GM19043 (cell line): ENCODE data around the gene HK1.
A peak's percentile ranks its signal among the peaks of the same experiment; 100 is the strongest.

Experiments
- ATAC-seq: cut with Tn5 transposase; IDR thresholded peaks from one replicate; pipeline ENCODE4 v1.9.1; 2021; ENCODE audit warnings: low read depth; ENCODE audit not compliant: unreplicated experiment

HK1 gene

DNA sequence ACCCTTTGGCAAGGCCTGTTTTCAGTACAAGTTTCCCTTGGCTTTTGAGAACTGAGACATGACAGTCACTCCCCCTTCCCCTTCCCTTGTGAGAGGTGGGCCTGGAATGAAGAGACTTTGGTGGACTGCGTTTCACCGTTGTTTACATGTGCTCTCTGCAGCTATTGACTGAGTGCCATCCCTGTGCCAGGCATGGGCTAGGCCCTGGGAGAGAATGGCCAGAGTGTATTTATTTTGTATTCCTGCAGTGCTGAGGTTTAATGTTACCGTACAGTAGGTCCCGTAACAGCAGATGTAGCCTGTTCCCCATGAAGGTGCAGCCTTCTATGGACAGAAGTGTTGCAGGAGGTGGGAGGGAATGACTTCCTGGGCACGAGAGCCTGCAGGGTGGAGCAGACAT, 88.4 kb downstream of the HK1 start:
- ATAC-seq: no peak

DNA sequence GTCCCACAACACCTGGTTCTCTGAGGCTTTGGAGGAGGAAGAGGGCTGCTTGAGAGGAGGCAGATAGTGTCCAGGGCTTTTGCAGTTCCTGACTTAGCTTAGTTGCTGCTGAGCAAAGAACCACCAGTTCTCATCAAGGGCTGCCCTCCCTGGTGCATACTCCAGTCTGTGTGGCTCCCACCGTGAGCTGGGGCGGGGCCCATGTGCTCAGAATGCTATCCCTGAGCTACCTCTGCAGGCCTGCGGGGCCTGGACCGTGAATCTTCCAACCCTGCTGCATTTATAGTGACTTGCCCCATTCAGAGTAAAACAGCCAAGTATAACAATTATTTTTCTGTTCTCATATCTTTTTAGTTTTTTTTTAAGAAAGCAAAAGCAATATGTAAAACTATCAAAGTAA, 89.2 kb downstream of the HK1 start:
- ATAC-seq: no peak

DNA sequence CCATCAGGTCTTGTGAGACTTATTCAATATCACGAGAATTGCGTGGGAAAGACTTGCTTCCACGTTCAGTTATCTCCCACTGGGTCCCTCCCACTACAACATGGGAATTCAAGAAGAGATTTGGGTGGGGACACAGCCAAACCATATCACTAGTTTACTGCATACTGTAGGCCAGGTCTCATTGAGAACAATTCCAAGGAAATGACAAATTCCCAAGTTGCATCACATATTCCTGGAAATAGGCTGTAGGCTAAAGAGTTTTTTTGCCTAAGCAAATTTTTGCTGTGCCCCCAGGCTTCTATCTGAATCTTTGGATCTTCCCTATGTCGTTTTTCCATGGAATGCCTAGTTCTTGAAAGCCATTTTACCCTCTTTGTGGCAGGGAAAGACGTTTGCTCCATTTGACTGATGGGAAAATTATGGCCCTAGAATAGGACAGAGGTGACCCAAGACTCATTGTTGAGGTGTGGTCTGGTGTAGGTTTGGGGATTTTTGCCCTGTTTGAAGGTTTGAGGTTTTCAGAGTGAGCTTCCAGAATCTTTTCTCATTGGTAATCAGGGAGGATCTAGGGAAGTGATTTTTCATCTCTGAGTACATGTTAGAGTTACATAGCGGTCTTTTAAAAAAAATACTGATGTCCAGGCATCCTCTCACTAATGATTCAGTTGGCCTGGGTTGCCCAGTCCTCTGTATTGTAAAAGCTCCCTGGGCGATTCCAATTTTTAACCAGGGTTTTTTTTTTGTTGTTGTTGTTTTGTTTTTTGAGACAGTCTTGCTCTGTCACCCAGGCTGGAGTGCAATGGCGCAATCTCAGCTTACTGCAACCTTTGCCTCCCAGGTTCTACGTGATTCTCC, 94.1 kb downstream of the HK1 start:
- no peak for ATAC-seq

DNA sequence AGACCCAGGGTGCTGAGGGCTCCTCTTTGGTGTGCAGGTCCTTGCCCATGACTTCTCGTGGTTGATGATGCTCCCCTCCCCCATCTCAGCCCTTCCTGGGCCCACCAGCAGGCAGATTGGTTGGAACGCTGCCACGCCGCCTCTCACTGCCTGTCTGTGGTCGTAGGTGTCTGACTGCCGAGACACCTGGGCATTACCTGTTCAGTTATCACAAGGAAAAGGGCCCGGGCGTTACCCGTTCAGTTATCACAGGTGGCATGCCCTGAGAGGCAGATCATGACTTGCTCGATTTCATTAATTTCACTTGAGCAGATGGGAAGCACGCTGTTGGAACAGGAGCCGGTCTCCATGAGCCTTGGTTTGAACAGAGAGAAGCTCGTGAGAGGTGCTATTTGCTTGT, 95.9 kb downstream of the HK1 start:
- no peak for ATAC-seq

GRCh38 chr10:69374931-69375306, 96.6 kb downstream of the HK1 start:
- no peak for ATAC-seq

- no peak for ATAC-seq
Observed at GRCh38 chr10:69375307-69376151, 97.2 kb downstream of the HK1 start.

DNA sequence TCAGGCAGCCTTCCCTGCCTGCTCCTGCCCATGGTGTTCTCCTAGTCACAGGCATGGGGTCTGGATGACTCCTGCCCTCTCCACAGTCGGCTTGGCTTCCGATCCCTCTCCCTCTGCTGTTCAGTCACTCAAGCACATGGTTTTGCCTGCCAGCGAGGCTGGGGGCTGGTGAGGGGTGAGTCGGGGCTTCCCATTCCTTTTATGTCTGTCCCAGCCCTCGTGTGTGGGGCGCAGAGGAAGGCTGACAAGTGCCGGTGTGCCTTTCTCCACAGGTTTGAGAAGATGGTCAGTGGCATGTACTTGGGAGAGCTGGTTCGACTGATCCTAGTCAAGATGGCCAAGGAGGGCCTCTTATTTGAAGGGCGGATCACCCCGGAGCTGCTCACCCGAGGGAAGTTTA, 98.4 kb downstream of the HK1 start:
- no peak for ATAC-seq

- ATAC-seq: no peak
Observed at GRCh38 chr10:69377191-69377590, 98.9 kb downstream of the HK1 start.

DNA sequence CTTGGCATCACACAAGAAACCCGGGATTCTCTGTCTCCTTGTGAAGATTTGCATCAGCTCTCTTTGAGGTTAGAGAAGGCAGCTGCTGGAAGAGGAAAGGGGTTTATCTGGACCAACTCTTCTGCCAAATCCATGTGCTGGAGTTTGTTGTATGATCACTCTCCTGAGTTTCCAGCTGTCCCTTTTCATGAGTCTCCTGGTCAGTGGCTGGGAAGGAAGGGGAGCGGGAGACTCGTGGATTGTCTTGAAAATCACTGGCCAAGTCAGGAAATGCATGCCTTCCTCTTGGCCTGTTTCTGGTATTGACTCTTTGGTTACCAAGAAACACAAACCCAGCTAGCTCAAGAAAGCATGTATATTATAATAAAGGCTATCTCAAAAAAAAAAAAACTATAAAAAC, 99.6 kb downstream of the HK1 start:
- no peak for ATAC-seq

DNA sequence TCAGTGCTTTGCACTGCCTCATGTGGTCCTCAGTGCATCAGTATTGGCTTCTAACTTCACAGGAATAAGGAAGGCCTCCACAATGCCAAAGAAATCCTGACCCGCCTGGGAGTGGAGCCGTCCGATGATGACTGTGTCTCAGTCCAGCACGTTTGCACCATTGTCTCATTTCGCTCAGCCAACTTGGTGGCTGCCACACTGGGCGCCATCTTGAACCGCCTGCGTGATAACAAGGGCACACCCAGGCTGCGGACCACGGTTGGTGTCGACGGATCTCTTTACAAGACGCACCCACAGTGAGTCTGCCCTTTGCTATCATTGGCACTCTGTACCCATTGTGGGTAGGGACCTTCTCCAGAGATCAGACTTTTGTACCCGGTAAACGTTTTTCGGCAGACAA, 101.5 kb downstream of the HK1 start:
- ATAC-seq: no peak

DNA sequence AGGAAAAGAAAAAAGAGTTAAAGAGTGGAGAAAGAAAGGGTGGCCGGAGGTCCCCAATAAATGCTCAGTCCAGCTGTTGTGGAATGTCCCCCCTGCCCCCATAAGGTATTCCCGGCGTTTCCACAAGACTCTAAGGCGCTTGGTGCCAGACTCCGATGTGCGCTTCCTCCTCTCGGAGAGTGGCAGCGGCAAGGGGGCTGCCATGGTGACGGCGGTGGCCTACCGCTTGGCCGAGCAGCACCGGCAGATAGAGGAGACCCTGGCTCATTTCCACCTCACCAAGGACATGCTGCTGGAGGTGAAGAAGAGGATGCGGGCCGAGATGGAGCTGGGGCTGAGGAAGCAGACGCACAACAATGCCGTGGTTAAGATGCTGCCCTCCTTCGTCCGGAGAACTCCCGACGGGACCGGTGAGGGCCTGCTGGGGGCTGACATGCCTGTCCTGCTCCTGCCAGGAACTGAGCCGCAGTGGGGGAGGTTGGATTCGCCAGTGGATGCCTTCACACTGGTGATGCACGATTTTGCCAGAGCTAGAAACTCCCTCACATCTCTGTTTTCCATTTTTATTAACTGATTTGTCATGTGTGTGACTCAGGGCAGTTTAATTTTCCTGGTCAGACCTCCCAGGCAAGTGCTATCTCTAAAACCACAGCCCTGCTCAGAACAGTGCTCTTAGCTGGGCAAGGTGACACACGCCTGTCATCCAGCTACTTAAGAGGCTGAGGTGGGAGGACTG, 104.3 kb downstream of the HK1 start:
- ATAC-seq: no peak

- ATAC-seq: no peak
Observed at GRCh38 chr10:69383558-69383957, 105.3 kb downstream of the HK1 start.

DNA sequence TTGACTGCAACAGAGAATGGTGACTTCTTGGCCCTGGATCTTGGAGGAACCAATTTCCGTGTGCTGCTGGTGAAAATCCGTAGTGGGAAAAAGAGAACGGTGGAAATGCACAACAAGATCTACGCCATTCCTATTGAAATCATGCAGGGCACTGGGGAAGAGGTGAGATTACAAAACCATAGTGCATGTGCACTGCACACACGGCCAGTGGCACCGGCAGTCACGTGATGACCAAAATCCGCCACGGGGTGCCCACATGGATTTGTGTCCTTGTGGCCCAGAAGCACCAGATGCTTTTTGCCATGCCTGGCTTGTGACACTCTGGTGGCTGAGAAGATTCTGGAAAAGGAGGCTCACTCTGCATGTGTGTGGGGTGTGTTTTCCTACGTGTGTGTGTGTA, 106.0 kb downstream of the HK1 start:
- ATAC-seq: no peak

DNA sequence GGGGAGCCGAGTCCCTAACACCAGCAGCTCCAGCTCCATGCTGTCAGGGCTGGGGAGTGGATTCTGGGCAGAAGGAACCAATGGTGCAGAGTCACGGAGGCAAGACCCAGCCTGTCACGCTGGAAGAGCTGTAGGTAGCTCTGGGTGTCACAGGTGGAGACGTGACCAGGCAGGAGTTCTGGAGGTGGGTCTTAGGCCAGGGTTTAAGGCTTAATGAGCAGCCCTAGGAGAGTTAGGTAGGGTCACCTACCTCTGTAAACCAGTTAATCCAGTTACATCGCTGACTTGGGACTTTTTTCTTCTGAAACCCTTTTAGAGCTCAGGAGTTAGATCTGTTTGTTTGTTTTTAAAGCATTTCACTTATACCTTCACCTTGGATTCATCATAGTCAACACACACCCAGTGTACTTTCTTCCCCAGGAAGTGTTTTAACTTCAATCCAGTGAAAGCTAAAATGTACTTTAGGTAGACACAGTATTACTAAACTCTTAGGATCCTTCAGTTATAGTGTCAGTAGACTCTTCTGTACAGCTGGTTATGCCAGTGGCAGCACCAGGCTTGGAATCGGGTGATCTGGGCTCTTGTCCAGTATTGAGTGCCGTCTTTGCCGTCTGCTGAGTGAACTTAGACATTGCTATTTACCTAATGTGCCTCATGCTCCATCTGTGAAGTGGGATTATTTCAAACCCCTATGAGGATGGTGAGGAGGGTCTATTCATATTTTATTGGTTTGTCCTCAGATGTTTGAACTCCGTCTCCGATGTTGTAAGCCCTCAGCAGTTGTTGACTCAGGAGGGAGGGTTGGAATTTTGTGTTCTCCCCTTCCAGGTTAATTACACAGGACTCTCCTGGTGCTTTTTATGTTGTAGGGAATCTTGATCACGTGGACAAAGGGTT, 107.4 kb downstream of the HK1 start:
- ATAC-seq: no peak

DNA sequence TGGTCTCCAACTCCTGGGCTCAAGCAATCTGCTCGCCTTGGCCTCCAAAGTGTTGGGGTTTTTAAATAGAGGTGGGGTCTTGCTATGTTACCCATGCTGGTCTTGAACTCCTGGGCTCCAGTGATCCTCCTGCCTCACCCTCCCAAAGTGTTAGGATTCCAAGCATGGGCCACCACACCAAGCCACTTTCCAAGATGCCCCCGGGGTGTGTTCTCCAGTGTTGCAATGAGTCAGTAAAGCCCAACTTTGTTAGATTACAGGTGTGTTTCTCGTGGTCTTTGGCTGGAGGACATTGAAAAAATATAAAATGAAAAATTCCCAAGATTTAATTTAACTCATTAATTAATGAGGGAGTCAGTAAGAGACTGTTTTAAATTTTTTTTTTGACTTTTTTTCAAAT, 109.2 kb downstream of the HK1 start:
- ATAC-seq: no peak

DNA sequence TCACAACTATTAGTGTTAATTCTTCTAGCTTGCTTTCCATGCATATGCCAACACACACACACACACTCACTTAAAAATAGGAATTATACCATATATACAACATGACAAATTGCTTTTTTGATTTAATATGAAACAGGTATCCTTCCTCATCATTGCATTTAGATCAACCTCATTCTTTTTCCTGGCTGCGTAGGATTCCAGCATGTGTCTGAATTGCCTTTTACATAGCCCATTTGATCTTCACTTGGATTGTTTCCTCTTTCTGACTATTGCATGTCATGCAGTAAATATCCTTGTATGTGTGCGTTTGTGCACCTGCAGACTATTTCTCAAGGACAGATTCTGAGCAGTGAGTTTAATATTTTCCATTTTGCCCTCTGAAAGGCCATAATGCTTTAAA, 110.2 kb downstream of the HK1 start:
- ATAC-seq: no peak

GRCh38 chr10:69389827-69390490, 111.7 kb downstream of the HK1 start:
- no peak for ATAC-seq

- ATAC-seq: no peak
Observed at GRCh38 chr10:69391158-69391557, 112.9 kb downstream of the HK1 start.

DNA sequence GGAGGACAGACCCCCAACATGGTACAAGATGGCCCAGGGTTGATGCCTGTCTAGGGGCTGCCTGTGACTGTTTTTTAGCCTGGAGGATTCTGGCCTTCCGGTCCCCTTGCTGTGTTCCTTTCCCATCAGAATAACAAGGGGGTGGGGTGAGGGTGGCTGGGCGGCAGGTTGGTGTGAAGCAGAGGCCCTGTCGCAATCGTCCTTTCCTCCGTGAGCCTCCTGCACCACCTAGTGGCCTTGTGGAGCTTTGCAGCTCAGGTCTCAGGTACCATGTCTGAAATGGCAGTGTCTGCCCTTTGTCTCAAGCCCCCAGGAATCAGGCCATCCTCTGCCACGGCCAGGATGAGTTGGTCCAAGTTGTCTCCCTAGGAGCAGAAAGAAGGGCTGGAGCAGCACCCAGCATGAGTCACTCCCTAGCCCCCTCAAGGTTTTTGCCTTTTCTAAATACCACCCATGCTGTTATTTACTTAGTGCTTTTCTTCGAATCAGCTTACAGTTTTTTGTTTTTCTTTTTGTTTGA, 114.2 kb downstream of the HK1 start:
- ATAC-seq: peak; percentile 82
